ENCODE data around the gene PLAU.

PLAU gene

DNA sequence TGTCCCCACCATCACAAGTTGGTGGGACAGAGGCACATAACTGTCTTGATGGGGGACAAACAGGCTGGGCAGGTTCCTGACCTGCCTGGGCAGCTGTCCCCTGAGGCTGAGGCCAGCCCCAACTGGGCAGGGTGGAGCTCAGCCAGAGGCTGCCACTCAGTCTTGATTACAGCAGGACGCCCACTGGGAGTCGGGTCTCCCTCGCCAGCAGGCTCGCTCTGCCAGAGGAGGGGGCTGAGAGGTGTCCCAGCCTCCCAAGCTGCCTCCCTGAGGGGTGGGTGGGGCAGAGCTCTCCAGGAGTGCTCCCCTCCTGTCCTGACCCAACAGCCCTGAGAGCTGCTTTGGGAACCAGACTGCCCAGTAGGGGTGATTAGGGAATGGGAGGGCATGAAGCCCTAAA, 34.8 kb upstream of the PLAU start:
- TF ChIP-seq CTCF (IDR thresholded peaks at IDR 0.05; ENCODE audit: poor library complexity, severe bottlenecking): no peak
- H3K9me3 ChIP-seq (ENCODE audit: severe bottlenecking): no peaks in the 10 kb centered on the region
- DNase-seq (ENCODE audit: low spot score): no peak

GRCh38 chr10:73876566-73876965, 34.4 kb upstream of the PLAU start:
- Histone ChIP-seq H3K9me3 (ENCODE audit: severe bottlenecking) (no peaks in the 10 kb centered on the region), H3K36me3 (ENCODE audit: low read depth) (peaks cover 10% of the 10 kb centered on the region), H3K27me3 (ENCODE audit: insufficient read depth, poor library complexity, severe bottlenecking) (no peaks in the 10 kb centered on the region), H3K4me3 (ENCODE audit: severe bottlenecking) (no peak overlapping the region), H3K27ac (ENCODE audit: poor library complexity, severe bottlenecking) (peak overlapping the region; percentile 15), H3K4me1 (ENCODE audit: insufficient read depth, poor library complexity, severe bottlenecking) (peaks cover 17% of the 10 kb centered on the region)
- no peak for TF ChIP-seq CTCF (IDR thresholded peaks at IDR 0.05; ENCODE audit: poor library complexity, severe bottlenecking)
- DNase-seq (ENCODE audit: low spot score) (no peak), ATAC-seq (ENCODE audit: low read depth) (no peak)

More for the DNA sequence above, 34.8 kb upstream of the PLAU start:
- Histone ChIP-seq H3K27me3 (ENCODE audit: insufficient read depth, poor library complexity, severe bottlenecking) (no peaks in the 10 kb centered on the region), H3K4me3 (ENCODE audit: severe bottlenecking) (no peak overlapping the region), H3K36me3 (ENCODE audit: low read depth) (peaks cover 14% of the 10 kb centered on the region), H3K4me1 (ENCODE audit: insufficient read depth, poor library complexity, severe bottlenecking) (peaks cover 17% of the 10 kb centered on the region), H3K27ac (ENCODE audit: poor library complexity, severe bottlenecking) (peak overlapping the region; percentile 15)
- ATAC-seq (ENCODE audit: low read depth): no peak

DNA sequence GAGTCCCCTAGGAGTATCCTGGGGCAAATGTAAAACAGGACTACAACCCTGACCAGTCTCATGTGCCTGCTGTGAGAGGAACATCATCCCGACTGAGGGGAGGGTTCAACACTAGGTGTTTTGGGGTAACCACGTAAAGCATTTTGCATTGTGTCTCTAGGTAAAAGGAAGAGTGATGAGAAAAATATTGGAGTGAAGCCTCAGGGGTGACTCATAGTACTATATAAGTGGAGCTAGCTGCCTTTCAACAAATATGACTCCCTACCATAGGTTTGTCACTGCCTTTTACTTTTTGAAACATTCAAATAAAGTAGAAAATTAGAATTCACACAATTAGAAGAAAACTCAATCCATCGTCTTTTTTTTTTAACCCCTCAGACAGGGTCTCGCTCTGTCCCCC, 34.0 kb upstream of the PLAU start:
- peak overlapping the region; percentile 15 for H3K27ac ChIP-seq (ENCODE audit: poor library complexity, severe bottlenecking)
- no peak for TF ChIP-seq CTCF (IDR thresholded peaks at IDR 0.05; ENCODE audit: poor library complexity, severe bottlenecking)
- H3K27me3 ChIP-seq (ENCODE audit: insufficient read depth, poor library complexity, severe bottlenecking): no peaks in the 10 kb centered on the region
- H3K4me3 ChIP-seq (ENCODE audit: severe bottlenecking): no peak overlapping the region
- no peak for DNase-seq (ENCODE audit: low spot score)
- H3K36me3 ChIP-seq (ENCODE audit: low read depth): peaks cover 6% of the 10 kb centered on the region; the same call in 1 of the 2 replicates
- H3K9me3 ChIP-seq (ENCODE audit: severe bottlenecking): no peaks in the 10 kb centered on the region
- H3K4me1 ChIP-seq (ENCODE audit: insufficient read depth, poor library complexity, severe bottlenecking): peaks cover 16% of the 10 kb centered on the region
- peak; percentile 20; the same call in 1 of the 3 replicates for ATAC-seq (ENCODE audit: low read depth)

GRCh38 chr10:73877533-73878160, 33.3 kb upstream of the PLAU start:
- Histone ChIP-seq H3K36me3 (ENCODE audit: low read depth) (no peaks in the 10 kb centered on the region; the same call in 1 of the 2 replicates), H3K9me3 (ENCODE audit: severe bottlenecking) (no peaks in the 10 kb centered on the region), H3K27me3 (ENCODE audit: insufficient read depth, poor library complexity, severe bottlenecking) (no peaks in the 10 kb centered on the region), H3K27ac (ENCODE audit: poor library complexity, severe bottlenecking) (no peak overlapping the region), H3K4me3 (ENCODE audit: severe bottlenecking) (no peak overlapping the region), H3K4me1 (ENCODE audit: insufficient read depth, poor library complexity, severe bottlenecking) (peaks cover 14% of the 10 kb centered on the region)
- ATAC-seq (ENCODE audit: low read depth) (no peak), DNase-seq (ENCODE audit: low spot score) (no peak)
- TF ChIP-seq CTCF (IDR thresholded peaks at IDR 0.05; ENCODE audit: poor library complexity, severe bottlenecking): no peak

DNA sequence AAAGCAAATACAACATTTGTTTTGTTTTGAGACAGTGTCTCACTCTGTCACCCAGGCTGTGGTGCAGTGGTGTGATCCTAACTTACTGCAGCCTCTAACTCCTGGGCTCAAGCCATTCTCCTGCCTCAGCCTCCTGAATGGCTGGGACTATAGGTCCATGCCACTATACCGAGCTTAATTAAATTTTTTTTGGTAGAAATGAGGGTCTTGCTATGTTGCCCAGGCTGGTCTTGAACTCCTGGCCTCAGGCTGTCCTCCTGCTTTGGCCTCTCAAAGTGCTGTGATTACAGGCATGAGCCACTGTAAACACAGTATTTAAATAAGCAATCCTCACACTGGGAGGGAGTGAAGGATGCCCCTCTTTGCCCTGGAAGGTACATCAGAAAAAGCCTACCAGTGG, 32.6 kb upstream of the PLAU start:
- H3K4me3 ChIP-seq (ENCODE audit: severe bottlenecking): no peak overlapping the region
- H3K27me3 ChIP-seq (ENCODE audit: insufficient read depth, poor library complexity, severe bottlenecking): no peaks in the 10 kb centered on the region
- ATAC-seq (ENCODE audit: low read depth) (no peak), DNase-seq (ENCODE audit: low spot score) (no peak)
- peaks cover 14% of the 10 kb centered on the region for H3K4me1 ChIP-seq (ENCODE audit: insufficient read depth, poor library complexity, severe bottlenecking)
- no peaks in the 10 kb centered on the region for H3K9me3 ChIP-seq (ENCODE audit: severe bottlenecking)
- H3K36me3 ChIP-seq (ENCODE audit: low read depth): no peaks in the 10 kb centered on the region
- TF ChIP-seq CTCF (IDR thresholded peaks at IDR 0.05; ENCODE audit: poor library complexity, severe bottlenecking): no peak
- no peak overlapping the region for H3K27ac ChIP-seq (ENCODE audit: poor library complexity, severe bottlenecking)
